Hematopoietic multipotent progenitor cell treated with erythropoietin and hydrocortisone succinate and interleukin-3 and kit ligand, for 15 days (in vitro differentiated cells): Measurements from ENCODE around the gene MUC4.
A peak's percentile ranks its signal among the peaks of the same experiment; 100 is the strongest.
"Not testable (repeated sequence)": the region's sequence is repeated elsewhere in the genome, so short reads cannot be mapped to it uniquely, and the experiment has no call there.

Experiments
- DNase-seq: peaks from one replicate; pipeline ENCODE4 v3.0.0-alpha.2; 2015; ENCODE audit warnings: low spot score

Gene MUC4

DNA sequence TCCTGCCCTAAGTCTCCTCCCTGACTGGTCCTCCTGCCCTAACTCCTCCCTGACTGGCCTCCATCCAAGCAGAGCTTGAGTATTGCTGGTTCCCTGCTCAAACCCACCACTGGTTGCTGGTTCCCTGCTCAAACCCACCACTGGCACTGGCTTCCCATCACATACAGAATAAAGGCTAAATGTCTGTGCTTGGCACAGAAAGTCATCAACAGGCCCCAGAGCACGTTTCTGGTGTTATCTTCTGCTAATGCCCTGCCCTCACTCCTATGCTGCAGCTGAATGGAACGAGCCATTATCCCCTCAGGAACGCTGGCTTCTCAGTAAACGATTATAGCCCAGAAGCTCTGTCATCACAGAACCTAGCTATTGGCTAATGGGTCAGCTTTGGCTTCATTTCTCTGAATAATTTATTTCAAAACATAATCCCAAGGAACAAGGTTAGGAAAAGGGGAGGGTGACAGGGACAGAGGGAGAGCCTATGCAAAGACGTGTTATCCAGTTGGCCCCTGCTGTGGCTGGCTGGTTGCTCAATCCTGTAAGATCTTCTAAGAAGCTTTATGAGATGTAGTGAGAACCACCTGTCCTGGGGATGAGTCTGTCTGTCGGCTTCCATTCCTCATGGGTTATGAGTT, 97.2 kb downstream of the MUC4 start:
- DNase-seq: no peak

DNA sequence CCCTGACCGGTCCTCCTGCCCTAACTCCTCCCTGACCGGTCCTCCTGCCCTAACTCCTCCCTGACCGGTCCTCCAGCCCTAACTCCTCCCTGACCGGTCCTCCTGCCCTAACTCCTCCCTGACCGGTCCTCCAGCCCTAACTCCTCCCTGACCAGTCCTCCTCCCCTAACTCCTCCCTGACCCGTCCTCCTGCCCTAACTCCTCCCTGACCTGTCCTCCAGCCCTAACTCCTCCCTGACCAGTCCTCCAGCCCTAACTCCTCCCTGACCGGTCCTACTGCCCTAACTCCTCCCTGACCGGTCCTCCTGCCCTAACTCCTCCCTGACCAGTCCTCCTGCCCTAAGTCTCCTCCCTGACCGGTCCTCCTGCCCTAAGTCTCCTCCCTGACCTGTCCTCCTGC, 98.6 kb downstream of the MUC4 start:
- DNase-seq: not testable (repeated sequence)

DNA sequence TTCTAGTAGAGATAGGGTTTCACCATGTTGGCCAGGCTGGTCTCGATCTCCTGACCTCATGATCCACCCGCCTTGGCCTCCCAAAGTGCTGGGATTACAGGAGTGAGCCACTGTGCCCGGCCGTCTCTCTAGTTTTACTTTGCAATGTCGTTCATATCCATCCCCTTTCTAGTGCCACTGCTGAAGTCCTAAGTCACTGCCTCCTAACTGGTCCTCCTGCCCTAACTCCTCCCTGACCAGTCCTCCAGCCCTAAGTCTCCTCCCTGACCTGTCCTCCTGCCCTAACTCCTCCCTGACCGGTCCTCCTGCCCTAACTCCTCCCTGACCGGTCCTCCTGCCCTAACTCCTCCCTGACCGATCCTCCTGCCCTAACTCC, 99.2 kb downstream of the MUC4 start:
- not testable (repeated sequence) for DNase-seq

DNA sequence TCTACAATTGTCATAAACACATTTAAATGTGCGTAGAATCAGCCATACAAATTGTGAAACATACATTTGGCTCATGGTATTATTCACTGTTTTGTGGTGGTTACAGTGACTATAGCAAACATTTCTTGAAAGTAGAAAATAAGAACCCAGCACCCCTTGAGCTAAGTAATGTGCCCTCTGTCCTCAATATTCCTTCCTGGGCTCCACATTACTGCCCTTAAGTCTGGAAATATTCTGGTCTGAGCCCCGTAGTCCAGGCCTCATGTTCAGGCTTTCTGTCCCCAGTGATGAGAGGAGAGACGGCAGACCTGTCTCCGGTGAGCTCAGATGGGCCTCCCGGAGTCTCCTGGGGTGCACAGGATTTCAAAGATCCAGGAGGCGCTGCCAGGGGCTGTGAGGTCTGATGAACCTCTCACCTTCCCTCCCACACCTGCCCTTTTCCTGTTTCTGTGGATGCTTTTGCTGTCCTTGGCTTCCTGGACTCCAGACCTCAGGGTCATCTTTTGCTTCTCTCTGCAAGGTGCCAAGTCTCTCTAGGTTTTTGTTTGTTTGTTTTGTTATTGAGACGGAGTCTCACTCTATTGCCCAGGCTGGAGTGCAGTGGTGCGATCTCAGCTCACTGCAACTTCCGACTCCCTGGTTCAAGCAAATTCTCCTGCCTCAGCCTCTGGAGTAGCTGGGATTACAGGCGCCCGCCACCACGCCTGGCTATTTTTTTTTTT, 99.8 kb downstream of the MUC4 start:
- no peak for DNase-seq

DNA sequence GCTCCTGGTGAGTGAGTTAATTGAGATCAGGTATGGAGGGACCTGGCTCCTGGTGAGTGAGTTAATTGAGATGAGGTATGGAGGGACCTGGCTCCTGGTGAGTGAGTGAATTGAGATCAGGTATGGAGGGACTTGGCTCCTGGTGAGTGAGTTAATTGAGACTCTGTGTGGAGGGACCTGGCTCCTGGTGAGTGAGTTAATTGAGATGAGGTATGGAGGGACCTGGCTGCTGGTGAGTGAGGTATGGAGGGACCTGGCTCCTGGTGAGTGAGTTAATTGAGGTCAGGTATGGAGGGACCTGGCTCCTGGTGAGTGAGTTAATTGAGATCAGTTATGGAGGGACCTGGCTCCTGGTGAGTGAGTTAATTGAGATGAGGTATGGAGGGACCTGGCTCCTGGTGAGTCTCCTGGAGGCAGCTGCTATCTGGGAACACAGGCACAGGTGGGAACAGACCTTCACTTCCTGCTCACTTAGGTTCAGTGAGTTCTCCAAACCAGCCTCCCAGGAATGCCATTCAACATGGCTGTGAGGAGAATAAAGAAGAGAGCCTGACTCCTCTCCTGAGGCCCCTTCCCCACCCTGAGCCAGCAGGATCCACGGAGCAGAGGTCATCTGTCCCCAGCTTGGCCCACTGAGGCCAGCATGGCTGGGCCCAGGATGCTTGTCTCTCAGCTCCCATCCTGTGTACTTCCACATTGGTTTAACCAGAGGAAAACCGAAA, 100.5 kb downstream of the MUC4 start:
- DNase-seq: not testable (repeated sequence)

DNA sequence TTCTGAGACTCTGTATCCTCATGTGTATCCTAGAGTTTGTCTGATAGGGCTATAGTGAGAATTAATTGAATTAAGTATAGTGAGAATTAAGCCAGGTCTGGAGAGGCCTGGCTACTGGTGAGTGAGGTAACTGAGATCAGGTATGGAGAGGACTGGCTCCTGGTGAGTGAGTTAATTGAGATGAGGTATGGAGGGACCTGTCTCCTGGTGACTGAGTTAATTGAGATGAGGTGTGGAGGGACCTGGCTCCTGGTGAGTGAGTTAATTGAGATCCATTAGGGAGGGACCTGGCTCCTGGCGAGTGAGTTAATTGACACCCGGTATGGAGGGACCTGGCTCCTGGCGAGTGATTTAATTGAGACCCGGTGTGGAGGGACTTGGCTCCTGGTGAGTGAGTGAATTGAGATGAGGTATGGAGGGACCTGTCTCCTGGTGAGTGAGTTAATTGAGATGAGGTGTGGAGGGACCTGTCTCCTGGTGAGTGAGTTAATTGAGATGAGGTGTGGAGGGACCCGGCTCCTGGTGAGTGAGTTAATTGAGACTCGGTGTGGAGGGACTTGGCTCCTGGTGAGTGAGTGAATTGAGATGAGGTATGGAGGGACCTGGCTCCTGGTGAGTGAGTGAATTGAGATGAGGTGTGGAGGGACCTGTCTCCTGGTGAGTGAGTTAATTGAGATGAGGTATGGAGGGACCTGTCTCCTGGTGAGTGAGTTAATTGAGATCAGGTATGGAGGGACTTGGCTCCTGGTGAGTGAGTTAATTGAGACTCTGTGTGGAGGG, 101.4 kb downstream of the MUC4 start:
- peak; percentile 2 for DNase-seq

DNA sequence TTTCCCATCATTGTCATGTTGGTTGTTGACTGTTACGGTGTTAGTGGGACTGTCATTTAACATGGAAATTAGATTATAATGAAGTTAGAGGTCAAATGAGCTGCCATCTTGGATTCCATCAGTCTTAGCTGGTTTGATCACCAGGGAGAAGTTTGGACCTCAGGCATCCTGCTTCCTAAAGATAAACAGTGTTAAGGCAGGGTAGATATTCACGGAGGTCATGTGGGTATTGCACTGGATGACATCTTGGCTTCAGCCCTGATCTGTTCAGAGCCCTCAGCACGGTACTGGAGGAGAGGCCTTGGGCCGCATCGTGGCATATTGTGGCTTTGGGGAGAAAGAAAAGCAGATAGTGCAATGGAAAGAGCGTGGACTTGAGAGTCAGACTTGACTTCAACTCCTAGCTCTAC, 102.0 kb downstream of the MUC4 start:
- DNase-seq: no peak

DNA sequence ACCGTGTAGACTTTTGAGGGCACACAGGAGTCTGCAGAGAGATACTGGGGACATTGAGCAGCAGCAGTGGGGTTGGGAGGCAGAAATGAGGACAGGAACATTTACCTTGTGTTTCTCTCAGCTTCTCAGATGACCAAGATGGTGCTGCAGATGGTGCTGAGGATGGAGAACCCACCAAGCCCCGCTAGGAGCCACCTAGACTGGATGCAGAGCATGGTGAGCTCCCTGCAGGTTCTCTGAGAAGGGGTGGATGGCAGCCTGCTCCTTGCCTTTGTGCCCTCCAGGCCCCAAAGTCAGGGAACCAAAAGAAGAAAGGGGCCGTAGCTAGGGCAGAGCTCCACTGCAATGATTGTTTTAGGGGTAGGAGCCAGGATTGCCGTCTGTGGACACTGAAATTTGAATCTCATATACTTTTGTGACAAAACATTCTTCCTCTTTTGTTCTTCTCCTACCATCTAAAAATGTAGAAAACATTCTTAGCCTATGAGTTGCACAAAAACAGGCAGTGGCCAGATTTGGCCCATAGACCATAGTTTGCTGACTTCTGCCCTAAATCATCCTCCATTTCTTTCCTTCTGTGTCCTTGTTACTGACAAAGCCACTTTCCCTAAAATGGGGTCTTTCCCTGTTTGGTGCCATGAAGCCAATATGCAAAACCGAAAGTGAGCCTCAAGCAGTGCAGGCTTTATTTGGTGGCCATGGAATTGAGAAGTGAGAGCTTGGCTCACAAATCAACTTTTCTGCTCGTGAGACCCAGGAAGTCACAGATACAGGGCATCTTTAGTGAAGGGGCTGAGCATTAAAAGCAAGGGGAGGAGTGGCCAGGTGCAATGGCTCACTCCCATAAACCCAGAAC, 102.9 kb downstream of the MUC4 start:
- DNase-seq: no peak

DNA sequence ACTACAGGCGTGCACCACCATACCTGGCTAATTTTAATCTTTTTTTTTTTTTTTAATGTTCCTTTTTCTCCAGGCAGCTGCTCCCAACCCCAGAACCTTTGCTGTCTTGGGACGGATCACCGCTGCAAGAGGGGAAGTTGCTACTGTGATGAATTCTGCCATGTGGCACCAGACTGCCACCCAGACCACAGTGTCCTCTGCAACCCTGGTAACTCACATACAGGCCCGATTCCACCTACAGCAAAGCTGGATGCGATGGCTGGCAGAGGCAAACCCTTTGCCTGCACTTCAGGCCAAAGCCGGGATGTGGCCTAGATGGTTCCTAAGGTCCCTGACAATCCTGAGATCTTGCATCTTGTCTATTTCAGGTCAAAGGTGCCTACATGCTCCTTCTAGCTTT, 103.7 kb downstream of the MUC4 start:
- DNase-seq: no peak

DNA sequence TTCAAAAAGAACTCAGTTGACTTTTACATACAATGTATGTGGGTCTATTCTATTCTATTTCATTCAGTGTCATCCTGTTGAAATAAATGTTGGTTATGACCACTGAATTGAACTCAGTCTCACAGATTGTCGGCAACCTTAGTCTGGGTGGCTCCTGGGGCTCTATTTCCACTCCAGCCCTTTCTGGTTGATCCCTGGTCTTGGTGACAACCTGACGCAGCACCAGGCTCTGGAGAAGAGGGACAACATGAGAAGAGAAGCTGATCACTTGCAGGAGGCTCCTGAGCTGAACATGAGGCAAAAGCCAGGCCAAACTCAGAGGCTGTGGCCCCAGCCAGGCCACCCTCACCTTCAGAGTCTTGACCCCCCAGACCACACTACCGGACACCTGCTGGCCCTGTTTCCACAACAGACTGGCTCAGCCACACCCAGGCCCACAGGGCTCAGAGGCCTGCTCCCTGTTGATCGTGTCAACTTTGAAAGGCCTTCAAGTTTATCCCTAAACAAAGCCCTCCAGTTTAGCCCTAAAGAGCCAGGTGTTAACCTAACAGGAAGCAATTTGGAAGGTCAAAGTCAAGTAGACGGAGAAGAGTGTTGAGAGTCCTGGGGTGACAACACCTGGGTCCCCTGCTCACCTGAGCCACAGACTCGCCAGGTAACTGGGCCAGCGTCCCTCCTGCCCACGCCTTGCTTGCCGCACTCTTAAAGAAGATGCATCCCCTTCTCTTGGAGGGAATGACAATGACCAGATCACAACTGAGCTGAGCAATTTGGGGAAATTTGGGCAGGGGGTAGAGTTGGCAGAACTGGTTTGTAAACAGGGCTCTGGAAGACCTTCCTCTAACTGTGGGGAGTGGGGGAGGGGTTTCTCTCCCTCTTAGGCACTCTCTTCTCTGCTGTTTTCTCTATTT, 106.4 kb downstream of the MUC4 start:
- no peak for DNase-seq

DNA sequence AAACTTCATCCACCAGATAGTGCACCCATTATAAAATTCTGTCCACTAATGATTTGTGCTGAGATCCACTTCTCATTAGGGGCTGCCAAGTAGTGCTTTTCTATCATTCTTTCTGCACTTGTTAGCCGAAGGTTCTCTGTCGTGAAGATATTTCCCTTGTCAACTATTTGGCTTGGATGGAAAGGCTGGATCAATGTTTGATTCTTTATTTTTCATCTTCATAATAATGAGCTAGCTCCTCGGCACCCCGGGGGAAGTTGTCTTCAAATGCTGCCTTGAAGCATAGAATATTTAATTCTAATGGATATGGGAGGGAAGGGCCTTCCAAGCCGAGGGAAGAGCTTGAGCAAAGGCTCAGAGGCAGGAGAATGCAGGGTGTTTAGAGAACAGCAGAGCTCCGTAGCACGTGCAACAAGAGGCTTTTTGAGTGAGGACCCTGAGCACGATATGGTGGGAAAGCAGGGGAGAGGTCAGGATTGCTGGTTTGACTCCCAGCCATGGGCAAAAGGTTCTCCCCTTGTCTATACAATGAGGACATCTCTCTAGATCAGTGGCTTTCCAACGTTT, 107.2 kb downstream of the MUC4 start:
- DNase-seq: no peak

DNA sequence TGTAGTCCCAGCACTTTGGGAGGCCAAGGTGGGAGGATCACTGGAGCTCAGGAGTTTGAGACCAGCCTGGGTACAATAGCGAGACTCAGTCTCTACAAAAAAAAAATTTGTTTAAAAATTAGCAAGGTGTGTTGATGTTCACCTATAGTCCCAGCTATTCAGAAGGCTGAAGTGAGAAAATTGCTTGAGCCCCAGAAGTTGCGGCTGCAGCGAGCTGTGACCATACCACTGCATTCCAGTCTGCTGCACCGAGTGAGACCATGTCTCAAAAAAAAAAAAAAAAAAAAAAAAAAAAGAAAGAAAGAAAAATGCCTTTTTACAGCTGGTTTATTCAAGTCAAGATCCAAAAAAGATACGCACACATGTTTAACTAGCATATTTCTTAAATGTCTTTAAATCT, 108.0 kb downstream of the MUC4 start:
- no peak for DNase-seq

DNA sequence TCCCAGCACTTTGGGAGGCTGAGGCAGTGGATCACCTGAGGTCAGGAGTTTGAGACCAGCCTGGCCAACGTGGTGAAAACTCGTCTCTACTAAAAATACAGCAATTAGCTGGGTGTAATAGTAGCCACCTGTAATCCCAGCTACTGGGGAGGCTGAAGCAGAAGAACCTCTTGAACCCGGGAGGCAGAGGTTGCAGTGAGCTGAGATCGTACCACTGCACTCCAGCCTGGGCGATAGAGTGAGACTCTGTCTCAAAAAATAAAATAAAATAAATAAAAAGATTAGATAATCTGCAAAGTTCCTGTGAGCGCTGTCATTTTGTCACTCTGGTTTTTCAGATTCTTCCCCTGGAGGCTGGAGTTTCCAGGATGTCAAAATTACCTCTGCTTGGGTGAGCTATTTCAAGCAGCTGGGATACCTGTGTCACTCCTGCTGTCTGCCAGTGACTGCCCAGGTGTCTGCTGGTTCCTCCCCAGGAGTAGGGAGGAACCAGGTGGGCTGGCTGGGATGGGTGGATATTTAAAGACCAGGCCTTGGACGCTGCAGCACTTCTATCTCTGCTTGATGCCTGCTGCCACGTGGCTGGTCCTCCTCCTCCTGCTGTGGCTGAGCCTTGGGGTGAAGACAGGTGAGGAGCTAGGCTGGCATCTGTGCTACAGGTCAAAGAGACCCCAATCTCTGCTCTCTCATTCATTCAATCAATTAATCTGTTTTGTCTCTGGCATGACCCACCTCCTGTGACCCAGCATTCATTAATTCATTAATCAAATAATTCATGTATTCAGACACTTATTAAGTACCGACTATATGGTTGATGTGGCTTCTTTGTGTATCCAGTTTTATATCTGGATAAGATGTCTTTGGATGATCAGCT, 110.5 kb downstream of the MUC4 start:
- no peak for DNase-seq

DNA sequence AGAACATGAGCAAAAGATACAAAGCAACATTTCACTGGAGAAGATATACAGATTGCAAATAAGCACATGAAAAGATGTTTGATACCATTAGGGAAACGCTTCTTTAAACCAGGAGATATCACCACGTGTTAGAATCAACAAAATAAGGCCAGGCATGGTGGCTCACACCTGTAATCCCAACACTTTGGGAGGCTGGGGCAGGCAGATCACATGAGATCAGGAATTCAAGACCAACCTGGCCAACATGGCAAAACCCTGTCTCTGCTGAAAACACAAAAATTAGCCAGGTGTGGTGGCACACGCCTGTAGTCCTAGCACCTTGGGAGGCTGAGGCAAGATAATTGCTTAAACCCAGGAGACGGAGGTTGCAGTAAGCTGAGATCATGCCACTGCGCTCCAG, 111.4 kb downstream of the MUC4 start:
- DNase-seq: no peak

DNA sequence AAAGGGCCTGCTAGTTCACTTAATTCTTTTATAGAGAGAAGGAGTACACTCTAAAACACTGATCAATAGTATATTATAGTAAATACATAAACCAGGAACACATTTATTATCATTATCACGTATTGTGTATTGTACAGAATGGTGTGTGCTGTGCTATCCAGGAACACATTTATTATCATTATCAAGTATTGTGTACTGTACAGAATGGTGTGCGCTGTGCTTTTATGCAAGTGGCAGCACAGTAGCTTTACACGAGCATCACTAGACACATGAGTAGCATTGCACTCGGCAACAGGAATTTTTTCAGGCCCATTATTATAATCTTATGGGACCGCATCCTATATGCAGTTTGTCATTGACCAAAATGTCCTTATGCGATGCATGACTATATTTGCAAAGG, 111.9 kb downstream of the MUC4 start:
- no peak for DNase-seq

DNA sequence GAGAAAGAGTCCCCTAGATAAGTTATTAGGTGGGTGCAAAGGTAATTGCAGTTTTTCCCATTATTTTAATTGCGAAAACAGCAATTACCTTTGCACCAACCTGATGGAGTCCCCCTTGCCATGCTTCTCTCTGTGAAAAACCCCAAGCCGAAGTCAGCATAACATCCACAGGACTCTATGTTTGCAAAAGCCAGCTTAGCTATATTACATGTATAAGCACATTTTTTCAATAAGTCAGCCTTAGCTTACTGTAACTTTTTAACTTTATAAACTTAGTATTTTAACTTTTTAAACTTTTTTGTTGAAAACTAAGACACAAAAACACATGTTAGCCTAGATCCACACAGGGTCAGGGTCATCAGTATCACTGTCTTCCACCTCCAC, 112.3 kb downstream of the MUC4 start:
- no peak for DNase-seq

DNA sequence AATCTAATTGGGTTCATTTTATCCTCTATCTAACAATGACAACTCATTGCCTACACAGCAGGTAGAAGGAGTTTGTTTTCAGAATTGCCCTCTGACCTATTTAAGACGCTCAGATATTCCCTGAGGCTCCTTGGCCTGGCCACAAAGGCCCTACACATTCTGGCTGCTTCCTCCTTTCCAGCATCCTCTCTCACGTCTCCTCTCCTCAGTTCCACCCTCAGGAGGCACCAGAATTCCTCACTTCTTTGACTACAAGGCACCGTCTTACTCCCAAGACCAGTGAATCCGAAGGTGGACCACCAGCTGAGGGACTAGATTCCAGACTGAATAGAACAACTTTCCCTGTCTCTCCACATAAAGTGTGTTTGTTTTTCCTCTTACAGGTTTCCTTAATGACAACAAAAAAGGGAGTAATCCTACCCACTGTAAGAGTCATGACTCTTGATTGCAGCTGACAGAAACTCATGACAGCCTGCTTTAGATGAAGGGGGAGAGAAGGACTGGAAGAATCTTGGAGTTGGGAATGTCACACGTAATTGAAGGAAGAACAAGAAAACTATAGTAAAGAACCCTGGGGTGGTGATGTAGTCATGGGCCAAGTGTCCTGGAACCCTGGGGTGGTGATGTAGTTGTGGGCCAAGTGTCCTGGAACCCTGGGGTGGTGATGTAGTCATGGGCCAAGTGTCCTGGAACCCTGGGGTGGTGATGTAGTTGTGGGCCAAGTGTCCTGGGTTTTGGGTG, 112.9 kb downstream of the MUC4 start:
- DNase-seq: no peak

DNA sequence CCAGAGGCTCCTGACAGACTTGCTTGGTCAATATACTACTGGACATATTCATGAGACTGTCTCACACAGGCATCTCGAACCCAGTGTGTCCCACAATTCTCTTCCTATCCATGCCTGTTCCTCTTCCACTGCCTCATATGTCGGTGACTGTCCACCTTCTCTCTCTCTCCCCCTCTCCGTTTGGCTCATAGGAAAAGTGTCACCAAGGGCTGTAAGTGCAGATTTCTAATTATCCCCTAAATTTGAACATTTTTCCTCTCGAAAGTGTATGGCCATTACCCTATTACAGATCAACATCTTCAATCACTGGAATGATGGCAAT, 113.4 kb downstream of the MUC4 start:
- no peak for DNase-seq
